Esophagus muscularis mucosa (tissue), 4 donors: ENCODE measurements around the gene CGRRF1. TPM values are rescaled to one million over a fixed set of nuclear protein-coding genes. Genes with fewer than 3 reads are reported as not detected.

Experiments used
- DNase-seq: peaks from one replicate; pipeline ENCODE4 v3.0.0-alpha.2; 2017; ENCODE audit errors: extremely low spot score
- H3K27ac ChIP-seq, 4 donors: fragments of 200-600 bp; sonication (generic); replicated peaks in 1 of 4; 1 replicate in 3 of 4; 2 replicates in 1 of 4; pipeline ENCODE4 v1.5.1; 2016 to 2019; ENCODE audit warnings: mild to moderate bottlenecking in 1 of 4
- H3K27me3 ChIP-seq, 4 donors: fragments of 200-600 bp; sonication (generic); one replicate each; pipeline versions ENCODE4 v1.5.1 to v1.6.0; 2016 to 2019
- H3K36me3 ChIP-seq, 4 donors: fragments of 200-600 bp; sonication (generic); one replicate each; pipeline ENCODE4 v1.5.1; 2016 to 2019
- H3K4me1 ChIP-seq, 4 donors: fragments of 200-600 bp; sonication (generic); one replicate each; pipeline ENCODE4 v1.5.1; 2016 to 2019
- H3K4me3 ChIP-seq, 4 donors: fragments of 200-600 bp; sonication (generic); 1 replicate in 2 of 4; 2 replicates in 2 of 4; pipeline ENCODE4 v1.5.1; 2016 to 2019; ENCODE audit warnings: mild to moderate bottlenecking in 4 of 4, moderate library complexity in 1 of 4
- H3K9me3 ChIP-seq, 4 donors: fragments of 200-600 bp; sonication (generic); 1 replicate in 3 of 4; 2 replicates in 1 of 4; pipeline ENCODE4 v1.5.1; 2016 to 2019
- EP300 ChIP-seq: sonication (generic); formaldehyde crosslinking; IDR thresholded peaks from one replicate; pipeline ENCODE4 v1.6.1; 2017; ENCODE audit warnings: antibody characterized with exemption
- POLR2A ChIP-seq: fragments of 450-650 bp; IDR thresholded peaks from one replicate; pipeline ENCODE4 v1.6.1; 2017; ENCODE audit warnings: antibody characterized with exemption, moderate library complexity, mild to moderate bottlenecking, low read depth
- POLR2AphosphoS5 ChIP-seq, 2 donors: sonication (generic); formaldehyde crosslinking; IDR thresholded peaks; one replicate each; pipeline ENCODE4 v1.6.1; 2017; ENCODE audit warnings: antibody characterized with exemption in 2 of 2
- WGBS: methylation state at CpG from one replicate; pipeline ENCODE4 v1.1.5; 2018; 5-methylcytosine and 5-hydroxymethylcytosine counted together
- intact Hi-C: fragments of 100-400 bp; cut with DNase I; formaldehyde crosslinking; loops from one replicate; pipeline ENCODE4 v1.15.1; 2023
- total RNA-seq, 4 donors: library from RNA; depleted of rRNA; stranded (reverse); fragments of >200 nt; gene quantifications; one replicate each; pipeline versions ENCODE4 v1.1.0 to v1.2.1, GENCODE V29; 2016
- TF ChIP-seq, protein P1 (sequence below), 3 experiments: fragments of 200-600 bp in 2 of 3; fragments of 450-650 bp in 1 of 3; sonication (generic) in 2 of 3; IDR thresholded peaks; one replicate each; pipeline ENCODE4 v1.5.1; 2017 to 2019; ENCODE audit warnings: antibody characterized with exemption in 3 of 3, mild to moderate bottlenecking in 2 of 3, moderate library complexity in 1 of 3

Gene CGRRF1
- total RNA-seq, 4 donors from 2014 or later = 10.7 to 28.2 (median 21.8) TPM

DNA sequence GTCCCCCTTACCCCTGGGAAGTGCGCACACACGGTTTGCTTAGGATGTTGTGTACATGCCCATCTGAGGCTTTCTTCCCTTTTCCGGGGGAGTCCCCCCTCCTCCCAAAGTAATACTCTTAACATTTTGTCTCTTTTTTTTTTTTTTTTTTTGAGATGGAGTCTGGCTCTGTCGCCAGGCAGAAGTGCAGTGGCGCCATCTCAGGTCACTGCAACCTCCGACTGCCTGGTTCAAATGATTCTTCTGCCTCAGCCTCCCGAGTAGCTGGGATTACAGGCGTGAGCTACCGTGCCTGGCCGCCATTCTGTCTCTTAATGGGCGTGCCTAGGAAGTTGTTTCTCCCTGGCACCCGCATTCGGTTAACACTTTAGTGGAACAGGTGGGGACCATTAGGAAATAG lies 16.4 kb upstream of the CGRRF1 start:
- H3K27ac ChIP-seq = no peak overlapping the region
- TF ChIP-seq POLR2A = no peak
- no peak for TF ChIP-seq EP300
- TF ChIP-seq, protein P1, sequence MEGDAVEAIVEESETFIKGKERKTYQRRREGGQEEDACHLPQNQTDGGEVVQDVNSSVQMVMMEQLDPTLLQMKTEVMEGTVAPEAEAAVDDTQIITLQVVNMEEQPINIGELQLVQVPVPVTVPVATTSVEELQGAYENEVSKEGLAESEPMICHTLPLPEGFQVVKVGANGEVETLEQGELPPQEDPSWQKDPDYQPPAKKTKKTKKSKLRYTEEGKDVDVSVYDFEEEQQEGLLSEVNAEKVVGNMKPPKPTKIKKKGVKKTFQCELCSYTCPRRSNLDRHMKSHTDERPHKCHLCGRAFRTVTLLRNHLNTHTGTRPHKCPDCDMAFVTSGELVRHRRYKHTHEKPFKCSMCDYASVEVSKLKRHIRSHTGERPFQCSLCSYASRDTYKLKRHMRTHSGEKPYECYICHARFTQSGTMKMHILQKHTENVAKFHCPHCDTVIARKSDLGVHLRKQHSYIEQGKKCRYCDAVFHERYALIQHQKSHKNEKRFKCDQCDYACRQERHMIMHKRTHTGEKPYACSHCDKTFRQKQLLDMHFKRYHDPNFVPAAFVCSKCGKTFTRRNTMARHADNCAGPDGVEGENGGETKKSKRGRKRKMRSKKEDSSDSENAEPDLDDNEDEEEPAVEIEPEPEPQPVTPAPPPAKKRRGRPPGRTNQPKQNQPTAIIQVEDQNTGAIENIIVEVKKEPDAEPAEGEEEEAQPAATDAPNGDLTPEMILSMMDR (IDR thresholded peaks at IDR 0.05) = no peak
- no peak for TF ChIP-seq POLR2AphosphoS5 (IDR thresholded peaks at IDR 0.05)
- no peaks in the 10 kb centered on the region for H3K9me3 ChIP-seq
- WGBS = 63% methylated on average over 13 of the region's 13 CpGs
- DNase-seq = no peak
- H3K27me3 ChIP-seq = no peaks in the 10 kb centered on the region
- intact Hi-C loops = no loop called here
- no peaks in the 10 kb centered on the region for H3K36me3 ChIP-seq
- no peak overlapping the region for H3K4me3 ChIP-seq
- peaks cover 7 to 10% (median 9%) of the 10 kb centered on the region in 4 donors for H3K4me1 ChIP-seq

DNA sequence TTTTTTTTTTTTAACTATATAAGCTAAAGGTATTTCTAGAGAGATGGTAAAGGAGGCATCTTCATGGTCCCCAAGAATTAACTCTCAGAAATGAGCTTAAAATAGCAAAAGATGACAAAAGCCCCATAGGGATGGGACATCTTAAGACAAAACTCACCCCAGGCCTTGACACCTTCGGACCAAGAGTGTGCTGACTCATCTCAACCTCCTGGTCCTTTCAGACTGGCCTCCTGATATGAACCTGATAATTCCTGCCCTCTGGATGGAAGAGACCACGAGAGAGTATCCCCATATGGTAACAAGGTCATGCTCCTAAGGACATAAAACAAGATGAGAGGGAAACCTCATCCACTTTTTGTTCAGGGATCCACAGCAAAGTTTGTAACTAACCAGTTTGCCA lies 12.5 kb upstream of the CGRRF1 start:
- H3K4me1 ChIP-seq = no peaks in the 10 kb centered on the region
- no peak overlapping the region for H3K27ac ChIP-seq
- WGBS = 75% methylated on average over 2 of the region's 2 CpGs
- H3K27me3 ChIP-seq = peaks cover 0 to 5% (median 0%) of the 10 kb centered on the region in 4 donors
- no peaks in the 10 kb centered on the region for H3K9me3 ChIP-seq
- no peak overlapping the region for H3K4me3 ChIP-seq
- TF ChIP-seq POLR2AphosphoS5 (IDR thresholded peaks at IDR 0.05) (no peak), POLR2A (no peak), EP300 (no peak)
- TF ChIP-seq, protein P1 (IDR thresholded peaks at IDR 0.05) = no peak
- DNase-seq = no peak
- intact Hi-C loops = no loop called here
- H3K36me3 ChIP-seq = no peaks in the 10 kb centered on the region

DNA sequence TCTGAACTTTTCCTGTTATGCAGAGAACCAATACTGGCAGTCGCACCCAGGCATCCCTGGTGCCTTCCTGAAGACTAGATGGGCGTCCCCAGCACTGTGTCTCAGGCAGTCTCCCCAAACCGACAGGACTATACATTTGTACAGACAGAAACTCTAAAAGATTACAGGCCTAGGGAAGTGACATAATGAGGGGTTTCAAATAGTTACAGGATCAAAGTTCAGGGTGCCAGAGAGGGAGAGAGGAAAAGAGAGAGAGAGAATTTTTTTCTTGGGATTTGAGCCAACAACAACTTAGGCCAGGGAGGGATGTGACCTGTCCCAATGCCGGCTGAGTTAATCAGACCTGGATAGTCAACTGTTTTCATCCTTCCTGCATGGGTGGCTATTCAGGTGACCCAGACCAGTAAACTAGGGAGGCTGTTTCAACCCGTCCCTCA lies 11.6 kb upstream of the CGRRF1 start:
- Histone ChIP-seq H3K9me3 (no peaks in the 10 kb centered on the region), H3K27me3 (peaks cover 0 to 5% (median 0%) of the 10 kb centered on the region in 4 donors), H3K27ac (no peak overlapping the region), H3K36me3 (no peaks in the 10 kb centered on the region), H3K4me3 (no peak overlapping the region), H3K4me1 (no peaks in the 10 kb centered on the region)
- 77% methylated on average over 5 of the region's 5 CpGs for WGBS
- TF ChIP-seq POLR2AphosphoS5 (IDR thresholded peaks at IDR 0.05) (no peak), EP300 (no peak), POLR2A (no peak)
- TF ChIP-seq, protein P1 (IDR thresholded peaks at IDR 0.05) = no peak
- intact Hi-C loops = no loop called here
- DNase-seq = no peak

DNA sequence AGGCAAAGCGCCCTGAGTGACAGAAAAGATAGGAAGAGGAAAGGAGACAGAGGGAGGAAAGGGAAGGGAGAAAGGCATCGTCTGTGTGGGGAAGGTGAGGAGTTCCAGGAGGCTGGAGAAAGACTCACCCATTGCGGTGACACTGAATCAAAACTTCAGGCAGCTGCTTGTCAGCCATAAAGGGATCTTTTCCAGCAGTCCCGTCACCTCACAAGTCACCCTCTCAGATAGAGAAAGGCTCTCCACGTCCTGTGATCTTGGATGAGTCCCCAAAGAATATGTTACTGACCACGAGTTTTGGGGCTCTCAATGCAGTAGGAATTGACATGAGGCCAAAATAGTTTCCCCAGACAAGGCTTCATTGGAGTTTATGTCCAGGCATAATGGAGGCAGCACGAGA lies 11.1 kb upstream of the CGRRF1 start:
- H3K9me3 ChIP-seq = no peaks in the 10 kb centered on the region

More for the DNA sequence above, 11.1 kb upstream of the CGRRF1 start:
- Histone ChIP-seq H3K27ac (no peak overlapping the region), H3K4me1 (no peaks in the 10 kb centered on the region), H3K36me3 (no peaks in the 10 kb centered on the region), H3K4me3 (no peak overlapping the region), H3K27me3 (peaks cover 0 to 5% (median 0%) of the 10 kb centered on the region in 4 donors)
- TF ChIP-seq, protein P1 (IDR thresholded peaks at IDR 0.05) = no peak
- TF ChIP-seq POLR2A (no peak), POLR2AphosphoS5 (IDR thresholded peaks at IDR 0.05) (no peak), EP300 (no peak)
- intact Hi-C loops = no loop called here
- DNase-seq = no peak
- WGBS = 73% methylated on average over 7 of the region's 7 CpGs
